K562 (cell line): Measurements from ENCODE around the gene SLC1A2. TPM values are rescaled to one million over a fixed set of nuclear protein-coding genes. Genes with fewer than 3 reads are reported as not detected.

ENCODE experiments used
- ATAC-seq: fragments of 200-7000 bp; cut with Tn5 transposase; 3 replicates; pipeline ENCODE4 v1.9.1; 2020; ENCODE audit warnings: moderate library complexity
- BruUV-seq: library from RNA; stranded (reverse); fragments of 400-500 nt; replicated peaks from 2 replicates; lab custom pipeline; 2021; lab: Mats Ljungman, UMichigan
- CTCF ChIA-PET: fragments of 300-600 bp; formaldehyde crosslinking; extraction: SDS; loops from one replicate; lab custom pipeline; 2021; ENCODE audit warnings: low intra/inter-chr PET ratio; lab: Yijun Ruan, JAX
- POLR2A ChIA-PET: fragments of 300-600, 350-650 bp; sonication (Branson Sonifier 250); formaldehyde crosslinking; extraction: SDS; loops from one replicate; lab custom pipeline; 2021; ENCODE audit warnings: antibody characterized with exemption, inconsistent platforms; lab: Yijun Ruan, JAX
- DNase-seq, 4 experiments: peaks; one replicate each; pipeline versions ENCODE4 v3.0.0 to v3.0.0-alpha.2; 2011 to 2018; ENCODE audit warnings: low spot score in 3 of 4, mixed read lengths in 3 of 4; ENCODE audit errors: extremely low read depth in 1 of 4
- FAIRE-seq: peaks from 2 replicates; lab custom pipeline; 2011; peaks lifted over from hg19 to GRCh38; lab: Jason Lieb, UNC
- H2AFZ ChIP-seq: 2 replicates; pipeline ENCODE4 v1.6.0; 2011; ENCODE audit warnings: low read depth, low read length, control low read depth, inconsistent platforms
- H3K27ac ChIP-seq: fragments of 200-600 bp; 3 replicates; pipeline ENCODE4 v1.8.0; 2011; ENCODE audit warnings: low read depth, mild to moderate bottlenecking, control low read depth, inconsistent platforms, low read length, moderate library complexity, mixed read lengths; ENCODE audit errors: extremely low read depth
- H3K27me3 ChIP-seq, 2 experiments: fragments of 300-600 bp in 1 of 2; 2 replicates in 1 of 2; 3 replicates in 1 of 2; pipeline versions ENCODE4 v1.6.0 to v1.8.0; 2011; ENCODE audit warnings: inconsistent platforms in 2 of 2, low read length in 2 of 2, mild to moderate bottlenecking in 1 of 2, mixed read lengths in 1 of 2, moderate library complexity in 1 of 2; ENCODE audit not compliant: control insufficient read depth in 2 of 2, insufficient read depth in 2 of 2
- H3K36me3 ChIP-seq: fragments of 300-600 bp; 3 replicates; pipeline ENCODE4 v1.8.0; 2011; ENCODE audit warnings: mild to moderate bottlenecking, low read length, inconsistent platforms; ENCODE audit not compliant: control insufficient read depth, insufficient read depth
- H3K4me1 ChIP-seq, 2 experiments: fragments of 200-600 bp in 1 of 2; replicated peaks in 1 of 2; 2 replicates in 1 of 2; 3 replicates in 1 of 2; pipeline versions ENCODE4 v1.5.1 to v1.8.0; 2011; ENCODE audit warnings: inconsistent platforms in 2 of 2, low read length in 2 of 2, mild to moderate bottlenecking in 1 of 2, mixed read lengths in 1 of 2, moderate library complexity in 1 of 2; ENCODE audit not compliant: control insufficient read depth in 2 of 2, insufficient read depth in 2 of 2
- H3K4me2 ChIP-seq: 2 replicates; pipeline ENCODE4 v1.6.1; 2011; ENCODE audit warnings: low read length, control low read depth, inconsistent platforms, mixed read lengths; ENCODE audit not compliant: insufficient read depth
- H3K4me3 ChIP-seq: fragments of 200-600 bp; sonication (generic), shearing (Covaris generic); 2 replicates; pipeline ENCODE4 v1.5.1; 2016; ENCODE audit warnings: control low read depth, inconsistent platforms
- H3K79me2 ChIP-seq: fragments of 200-600 bp; 3 replicates; pipeline ENCODE4 v1.8.0; 2011; ENCODE audit warnings: low read length, inconsistent platforms; ENCODE audit not compliant: control insufficient read depth, insufficient read depth
- H3K9ac ChIP-seq, 2 experiments: 2 replicates each; pipeline versions ENCODE4 v1.6.0 to v1.6.1; 2011; ENCODE audit warnings: low read depth in 2 of 2, low read length in 2 of 2, control low read depth in 1 of 2, inconsistent platforms in 1 of 2, mild to moderate bottlenecking in 1 of 2, mixed read lengths in 1 of 2; ENCODE audit not compliant: insufficient read depth in 1 of 2
- H3K9me1 ChIP-seq: one replicate; pipeline ENCODE4 v1.6.0; 2011; ENCODE audit warnings: inconsistent platforms, mild to moderate bottlenecking, low read length, moderate library complexity; ENCODE audit not compliant: control insufficient read depth, insufficient read depth
- H3K9me3 ChIP-seq: replicated peaks from 2 replicates; pipeline ENCODE4 v1.5.1; 2011; ENCODE audit warnings: low read depth, low read length, inconsistent platforms; ENCODE audit not compliant: control insufficient read depth, insufficient read depth
- H4K20me1 ChIP-seq: replicated peaks from 2 replicates; pipeline ENCODE4 v1.6.1; 2011; ENCODE audit warnings: low read length, inconsistent platforms, mixed read lengths; ENCODE audit not compliant: control insufficient read depth, insufficient read depth
- MAFF ChIP-seq: IDR thresholded peaks from 2 replicates; pipeline ENCODE4 v1.6.1; 2012; ENCODE audit warnings: low read length, improper control_type of control experiment
- MAFG ChIP-seq: fragments of 450-650 bp; conservative IDR thresholded peaks from 2 replicates; pipeline ENCODE4 v1.6.1; 2016; ENCODE audit warnings: missing genetic modification characterization, missing compliant biosample characterization
- MAFK ChIP-seq: IDR thresholded peaks from 2 replicates; pipeline ENCODE4 v1.6.1; 2011; ENCODE audit warnings: low read length, improper control_type of control experiment
- MCM5 ChIP-seq: fragments of 450-650 bp; IDR thresholded peaks from 2 replicates; pipeline ENCODE4 v1.6.1; 2016; ENCODE audit warnings: low read depth
- POLR2AphosphoS2 ChIP-seq: IDR thresholded peaks from 2 replicates; pipeline ENCODE4 v1.6.1; 2012; ENCODE audit warnings: low read length, improper control_type of control experiment
- TAF1 ChIP-seq: IDR thresholded peaks from 2 replicates; pipeline ENCODE4 v1.6.1; 2011; ENCODE audit warnings: mild to moderate bottlenecking, low read length, moderate library complexity; ENCODE audit not compliant: insufficient read depth, control insufficient read depth, severe bottlenecking; ENCODE audit errors: extremely low read depth
- THAP12 ChIP-seq: fragments of 250-450 bp; sonication (Bioruptor Pico); IDR thresholded peaks from 2 replicates; pipeline ENCODE4 v1.9.0; 2021; ENCODE audit warnings: mild to moderate bottlenecking, inconsistent platforms
- ZNF316 ChIP-seq: fragments of 450-650 bp; IDR thresholded peaks from 2 replicates; pipeline ENCODE4 v1.6.1; 2016
- ZNF324 ChIP-seq: fragments of 250-450 bp; sonication (Bioruptor Pico); IDR thresholded peaks from 2 replicates; pipeline ENCODE4 v1.4.0; 2020; ENCODE audit warnings: mild to moderate bottlenecking
- WGBS: fragments of 100-300 bp; shearing (Covaris generic); methylation state at CpG from one replicate; pipeline ENCODE4 v1.1.6; 2016; ENCODE audit warnings: low coverage, mixed read lengths; ENCODE audit not compliant: insufficient coverage; ENCODE audit errors: missing lambda C conversion rate; 5-methylcytosine and 5-hydroxymethylcytosine counted together
- in situ Hi-C: fragments of 300-500 bp; cut with MboI; formaldehyde crosslinking; loops from 4 replicates; pipeline ENCODE4 v1.15.0; 2018; ENCODE audit warnings: inconsistent platforms, mixed read lengths
- intact Hi-C: fragments of 100-400 bp; cut with micrococcal nuclease; formaldehyde crosslinking; loops from 2 replicates; pipeline ENCODE4 v1.14.2; 2022
- polyA plus RNA-seq, 8 experiments: library from polyadenylated mRNA; depleted of rRNA in 4 of 8; stranded (reverse) in 5 of 8; unstranded in 3 of 8; fragments of >200 nt; fragmentation: Nextera tagmentation in 2 of 8; fragmentation: Illumina TruSeq in 1 of 8; extraction: Ambion mirVana in 2 of 8; extraction: Trizol in 1 of 8; gene quantifications; 2 replicates each; pipeline versions ENCODE4 v1.2.1 to v1.2.3, GENCODE V29; 2011 to 2014; ENCODE audit warnings: inconsistent platforms in 1 of 8, missing spikeins in 1 of 8
- total RNA-seq, 7 experiments: library from RNA; depleted of rRNA in 6 of 7; stranded (reverse); fragments of >200 nt in 6 of 7; fragmentation: Illumina TruSeq in 2 of 7; extraction: Trizol in 2 of 7; gene quantifications; 2 replicates each; pipeline versions ENCODE4 v1.2.1 to v1.2.3, GENCODE V29; 2011 to 2021; ENCODE audit warnings: low replicate concordance in 1 of 7

Gene SLC1A2
- total and polyA plus RNA-seq, 9 of the 15 experiments (the other 6 are each of a cell fraction or from before 2014, with no cell fraction given): 0.03 to 0.07 (median 0.04) TPM; not detected in 5

GRCh38 chr11:35415487-35415886, 3.9 kb downstream of the SLC1A2 start:
- peaks cover 0 to 14% of the 10 kb centered on the region in 2 experiments; a peak in 1 of 5 replicates for H3K4me1 ChIP-seq

More at GRCh38 chr11:35415487-35415886, 3.9 kb downstream of the SLC1A2 start:
- peaks cover 18 to 27% of the 10 kb centered on the region in 2 experiments for H3K27me3 ChIP-seq
- in situ Hi-C loops (no loop called here), intact Hi-C loops (no loop called here)
- H4K20me1 ChIP-seq: no peaks in the 10 kb centered on the region
- ATAC-seq (no peak), FAIRE-seq (no peak), DNase-seq (no peak)
- H3K4me2 ChIP-seq: no peak overlapping the region
- BruUV-seq: no TSS peak
- no peaks in the 10 kb centered on the region for H3K9me3 ChIP-seq
- H3K9ac ChIP-seq: no peak overlapping the region
- POLR2A ChIA-PET: no interaction called here
- H2AFZ ChIP-seq: no peak overlapping the region
- H3K4me3 ChIP-seq: no peak overlapping the region
- CTCF ChIA-PET: no interaction called here
- no peaks in the 10 kb centered on the region for H3K9me1 ChIP-seq
- peak; percentile 61 for TF ChIP-seq MAFF
- no peak for TF ChIP-seq MCM5
- no peak for TF ChIP-seq THAP12 (CRISPR knock-in tag)
- peak; percentile 52; the same call in 1 of the 2 replicates for TF ChIP-seq MAFK
- TF ChIP-seq ZNF316: peak; percentile 65
- TF ChIP-seq ZNF324 (CRISPR knock-in tag): no peak
- no peak for TF ChIP-seq POLR2AphosphoS2
- TF ChIP-seq MAFG (tag): peak; percentile 75
- TF ChIP-seq TAF1: no peak
- WGBS: 5% methylated on average over 2 of the region's 2 CpGs
- no peaks in the 10 kb centered on the region for H3K79me2 ChIP-seq
- no peaks in the 10 kb centered on the region for H3K36me3 ChIP-seq
- H3K27ac ChIP-seq: no peak overlapping the region
